AG20443 (cell line): ENCODE measurements around the gene MGAT3.
A peak's percentile ranks its signal among the peaks of the same experiment; 100 is the strongest.

Experiments used
- DNase-seq: peaks from one replicate; pipeline ENCODE4 v3.0.0; 2012; ENCODE audit warnings: low spot score, mixed read lengths

Gene MGAT3

DNA sequence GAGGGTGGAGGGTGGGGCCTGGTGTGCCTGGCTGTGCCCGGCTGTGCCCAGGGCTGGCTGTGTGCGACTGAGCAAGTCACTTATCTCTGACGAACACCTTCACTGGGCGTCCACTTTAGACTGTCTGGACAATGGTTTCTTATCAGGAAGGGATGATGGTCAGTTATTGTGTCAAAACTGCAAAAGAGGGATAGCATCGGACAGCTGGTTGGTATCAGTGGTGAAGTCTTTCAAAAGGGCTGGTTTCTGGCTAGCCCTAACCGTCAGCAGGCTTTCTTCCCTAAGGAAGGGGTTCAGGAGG is 4.1 kb upstream of the MGAT3 start:
- no peak for DNase-seq

DNA sequence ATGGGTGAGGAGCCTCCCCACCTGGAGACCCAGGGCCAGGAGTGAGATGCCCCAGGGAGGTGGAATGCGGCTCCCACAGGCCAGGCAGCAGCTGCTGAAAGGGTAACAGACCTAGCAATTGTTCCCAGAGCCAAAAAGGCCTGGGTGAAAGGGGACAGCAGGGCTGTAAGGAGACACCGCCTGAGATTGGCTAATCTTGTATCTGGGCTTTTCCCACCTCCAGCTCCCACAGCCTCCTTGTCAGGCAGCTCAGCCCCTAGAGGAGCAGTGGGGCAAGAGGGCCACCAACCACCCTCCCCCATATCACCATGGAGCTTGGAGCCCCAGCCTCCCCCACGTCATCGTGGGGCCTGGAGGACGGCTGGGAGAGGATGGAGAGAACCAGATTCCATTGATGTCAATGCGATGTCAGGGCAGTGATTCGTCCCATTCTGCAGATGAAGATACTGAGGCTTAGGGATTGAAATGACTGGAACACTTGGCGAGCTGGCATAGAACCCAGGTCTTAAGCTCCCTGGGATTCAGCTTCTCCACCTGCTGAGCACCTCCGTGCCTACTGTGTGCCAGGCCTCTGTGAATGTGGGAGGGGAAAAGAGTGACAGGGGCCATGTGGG is 2.9 kb upstream of the MGAT3 start:
- no peak for DNase-seq

DNA sequence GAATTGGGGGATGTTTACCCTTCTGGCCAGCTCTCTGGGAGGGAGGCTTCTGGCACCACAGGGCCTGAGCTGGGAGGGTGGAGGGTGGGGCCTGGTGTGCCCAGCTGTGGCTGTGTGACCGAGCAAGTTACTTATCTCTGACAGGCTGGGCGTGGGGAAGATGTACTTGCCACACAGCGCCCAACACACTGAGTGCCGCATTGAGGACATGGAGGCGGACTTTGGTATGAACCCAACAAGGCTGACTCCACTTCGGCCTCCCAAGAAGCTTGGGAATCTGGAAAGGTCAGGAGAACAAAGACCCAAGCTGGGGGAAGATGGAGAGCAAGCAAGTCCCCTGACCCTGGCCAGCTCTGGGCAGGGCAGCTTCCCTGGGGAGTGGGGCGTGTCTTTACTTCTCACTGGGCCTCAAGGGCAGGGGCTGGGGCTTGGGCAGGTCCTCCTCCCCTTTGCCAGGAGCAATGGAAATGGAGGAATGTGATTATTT is 2.4 kb upstream of the MGAT3 start:
- no peak for DNase-seq

DNA sequence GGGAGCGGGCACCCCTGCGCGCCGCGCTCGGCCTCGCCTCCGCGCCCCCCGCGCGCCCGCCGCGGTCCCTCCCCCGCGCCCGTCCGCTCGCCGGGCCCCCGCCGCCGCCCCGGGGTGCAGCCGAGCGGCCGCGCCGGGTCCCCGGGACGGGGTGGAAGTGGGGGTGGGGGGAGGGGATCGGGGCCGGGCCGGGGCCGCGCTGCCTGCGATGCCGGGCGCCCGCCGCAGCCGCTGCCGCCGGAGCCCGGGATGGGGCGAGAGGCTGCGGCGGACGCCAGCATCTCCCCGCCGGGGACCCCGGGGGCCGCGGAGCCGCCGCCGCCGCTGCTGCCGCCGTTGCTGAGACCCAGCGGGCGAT is 365 bp downstream of the MGAT3 start:
- DNase-seq: peak; percentile 47

DNA sequence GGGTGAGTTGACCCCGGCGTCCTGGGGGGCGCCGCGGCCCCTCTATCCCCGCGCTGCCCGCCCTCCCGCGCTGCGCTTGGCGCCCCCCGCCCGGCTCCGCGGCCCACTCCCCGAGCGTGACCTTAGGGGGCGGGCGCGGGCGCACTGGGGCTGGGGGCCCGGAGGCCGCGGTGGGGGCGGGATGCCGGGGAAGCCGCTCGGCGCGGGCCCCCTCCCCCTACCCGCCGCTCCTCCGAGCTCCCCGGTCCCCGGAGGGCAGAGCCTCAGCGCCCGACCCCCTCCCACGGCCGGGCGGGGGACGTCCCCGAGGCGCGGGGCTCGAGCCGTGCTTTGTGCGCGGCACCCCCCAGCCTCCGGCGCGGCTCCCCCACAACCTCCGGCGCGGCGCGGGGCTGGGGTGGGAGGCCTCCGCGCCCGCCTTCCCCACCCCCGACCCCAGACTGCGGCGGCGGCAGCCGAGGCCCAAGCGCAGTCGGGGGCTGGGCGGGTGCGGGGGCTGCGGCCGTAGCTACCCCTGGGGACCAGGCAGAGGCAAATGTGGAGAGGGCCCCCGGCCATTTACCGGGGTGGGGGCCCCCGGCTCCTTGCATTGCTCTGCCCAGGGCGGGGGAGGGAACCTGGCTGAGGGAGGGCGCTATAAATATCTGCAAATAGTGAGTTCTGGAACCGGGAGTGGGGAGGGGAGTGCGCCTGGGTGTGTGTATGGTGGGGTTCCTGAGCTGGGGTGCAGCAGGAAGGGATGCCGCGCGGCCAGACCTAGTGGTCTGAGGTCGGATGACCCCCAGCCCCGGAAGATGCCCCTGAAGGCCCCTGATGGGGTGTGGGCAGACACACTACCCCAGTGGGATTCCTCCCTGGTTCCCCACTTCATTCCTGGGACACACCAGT is 988 bp downstream of the MGAT3 start:
- DNase-seq: no peak

DNA sequence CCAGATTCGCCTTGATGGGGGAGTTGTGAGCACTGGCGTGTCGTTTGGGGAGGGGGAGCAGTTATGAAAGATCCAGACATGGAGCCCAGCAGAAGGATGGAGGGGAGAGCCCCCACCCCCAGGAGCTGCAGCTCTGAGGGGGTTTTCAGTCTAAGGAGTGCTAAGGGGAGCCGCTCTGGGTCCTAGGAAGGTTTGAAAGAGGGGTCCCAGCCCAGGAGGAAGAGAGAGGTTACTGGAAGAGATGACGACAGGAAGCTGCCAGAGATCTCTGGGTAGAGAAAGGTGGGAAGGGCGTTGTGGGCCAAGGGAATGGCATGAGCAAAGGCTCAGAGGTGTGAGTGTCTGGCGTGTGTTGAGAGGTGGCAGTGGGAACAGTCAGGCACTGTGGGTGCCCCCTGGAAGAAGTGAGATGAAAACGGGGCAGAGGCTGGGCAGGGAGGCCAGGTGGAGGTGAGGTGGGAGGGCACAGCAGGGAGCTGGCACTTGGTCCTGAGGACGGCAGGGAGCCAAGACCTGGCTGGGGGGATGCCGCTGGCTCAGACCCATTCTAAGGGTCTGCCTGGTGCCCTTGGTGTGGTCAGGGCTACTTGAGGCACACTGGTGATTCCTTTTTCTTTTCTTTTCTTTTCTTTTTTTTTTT is 1.8 kb downstream of the MGAT3 start:
- no peak for DNase-seq

DNA sequence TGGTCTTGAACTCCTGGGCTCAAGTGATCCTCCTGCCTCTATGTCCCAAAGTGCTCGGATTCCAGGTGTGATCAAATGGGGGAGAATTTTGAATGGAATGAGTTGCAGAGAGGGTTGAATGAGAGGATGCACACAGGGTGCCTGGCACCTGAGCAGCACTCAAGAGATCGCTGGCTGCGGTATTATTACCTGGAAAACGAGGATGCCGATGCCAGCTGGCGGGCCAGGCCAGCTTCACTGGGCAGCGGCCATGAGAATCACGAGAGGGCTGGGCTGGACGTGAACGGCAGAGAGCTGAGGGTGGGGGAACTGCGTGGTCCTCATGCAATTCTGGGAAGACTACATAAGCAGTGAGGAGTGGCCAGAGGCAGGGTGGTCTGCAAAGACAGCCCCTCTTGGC is 2.9 kb downstream of the MGAT3 start:
- no peak for DNase-seq

DNA sequence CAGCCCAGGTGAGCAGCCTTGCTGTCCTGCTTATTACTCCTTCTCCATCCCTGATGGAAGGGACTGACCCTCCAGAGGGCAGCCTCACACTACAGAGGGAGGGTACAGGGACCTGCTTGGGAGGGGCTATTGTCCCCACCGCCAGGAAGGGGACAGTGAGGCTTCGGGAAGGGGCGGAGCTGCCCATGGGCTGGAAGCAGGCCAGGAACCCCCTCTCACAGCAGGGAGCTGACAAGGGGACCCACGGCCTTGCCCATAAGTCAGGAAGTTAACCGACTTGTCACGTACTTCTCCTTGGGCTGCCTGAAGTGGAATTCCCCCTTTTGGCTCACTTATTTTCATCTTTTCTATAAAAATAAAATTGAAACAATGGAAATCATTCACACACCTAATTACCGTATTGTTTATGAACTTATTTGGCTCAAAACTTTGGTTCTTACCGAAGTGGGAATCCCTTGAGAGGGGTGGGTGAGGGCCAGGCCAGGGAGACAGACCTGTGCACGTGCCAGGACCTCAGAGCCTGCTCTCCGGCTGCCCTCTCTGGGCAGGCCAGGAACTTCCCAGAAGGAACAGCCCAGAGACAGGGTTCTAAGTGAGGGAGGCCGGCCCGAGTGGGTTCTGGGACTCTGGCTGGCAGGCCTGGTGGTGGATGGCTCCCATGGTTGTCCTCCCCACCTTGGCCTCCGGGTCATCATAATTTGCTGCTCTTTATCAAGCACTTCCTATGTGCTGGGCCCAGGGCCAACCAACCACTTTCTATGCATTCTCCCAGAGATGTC is 5.8 kb downstream of the MGAT3 start:
- DNase-seq: no peak

DNA sequence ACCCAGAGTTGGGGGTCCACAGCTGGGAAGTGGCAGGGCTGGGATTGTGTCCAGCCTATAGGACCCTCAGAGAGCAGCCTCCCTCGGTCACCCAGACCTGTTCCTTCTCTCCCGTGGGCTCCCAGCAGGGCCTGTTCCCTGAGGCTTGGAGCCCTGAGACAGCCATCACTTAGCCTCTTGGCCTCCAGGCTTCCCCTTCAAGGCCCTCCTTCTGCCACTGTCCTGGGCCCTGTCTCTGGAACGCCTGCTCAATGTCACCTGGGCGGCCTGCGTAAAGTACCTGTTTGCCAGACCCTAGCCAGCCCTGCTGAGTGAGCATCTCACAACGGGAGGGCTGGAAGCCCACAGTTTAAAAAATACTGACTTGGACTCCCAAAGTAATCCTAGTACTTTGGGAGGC is 6.5 kb downstream of the MGAT3 start:
- no peak for DNase-seq

DNA sequence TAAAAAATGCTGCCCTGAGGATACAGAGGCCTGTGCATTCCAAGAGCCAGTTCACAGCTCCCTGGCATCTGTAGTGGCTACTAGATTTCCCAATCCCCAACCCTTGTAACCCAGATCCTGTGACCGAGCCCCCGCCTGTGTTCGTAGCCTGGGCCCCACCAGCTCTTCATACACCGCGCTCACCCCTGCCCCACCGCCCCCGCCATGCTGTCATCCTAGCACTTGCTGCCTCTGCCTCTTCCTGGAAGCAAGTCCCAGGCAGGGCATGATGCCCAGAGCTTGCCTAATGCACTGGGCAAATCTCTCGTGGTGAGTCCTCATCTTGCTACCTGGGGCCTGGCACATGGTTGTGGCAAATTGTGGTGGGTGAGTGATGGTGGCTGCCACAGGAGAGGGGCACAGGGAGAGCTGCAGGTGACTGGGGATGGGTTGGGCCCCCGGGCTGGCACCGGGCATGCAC is 7.1 kb downstream of the MGAT3 start:
- peak; percentile 45 for DNase-seq

DNA sequence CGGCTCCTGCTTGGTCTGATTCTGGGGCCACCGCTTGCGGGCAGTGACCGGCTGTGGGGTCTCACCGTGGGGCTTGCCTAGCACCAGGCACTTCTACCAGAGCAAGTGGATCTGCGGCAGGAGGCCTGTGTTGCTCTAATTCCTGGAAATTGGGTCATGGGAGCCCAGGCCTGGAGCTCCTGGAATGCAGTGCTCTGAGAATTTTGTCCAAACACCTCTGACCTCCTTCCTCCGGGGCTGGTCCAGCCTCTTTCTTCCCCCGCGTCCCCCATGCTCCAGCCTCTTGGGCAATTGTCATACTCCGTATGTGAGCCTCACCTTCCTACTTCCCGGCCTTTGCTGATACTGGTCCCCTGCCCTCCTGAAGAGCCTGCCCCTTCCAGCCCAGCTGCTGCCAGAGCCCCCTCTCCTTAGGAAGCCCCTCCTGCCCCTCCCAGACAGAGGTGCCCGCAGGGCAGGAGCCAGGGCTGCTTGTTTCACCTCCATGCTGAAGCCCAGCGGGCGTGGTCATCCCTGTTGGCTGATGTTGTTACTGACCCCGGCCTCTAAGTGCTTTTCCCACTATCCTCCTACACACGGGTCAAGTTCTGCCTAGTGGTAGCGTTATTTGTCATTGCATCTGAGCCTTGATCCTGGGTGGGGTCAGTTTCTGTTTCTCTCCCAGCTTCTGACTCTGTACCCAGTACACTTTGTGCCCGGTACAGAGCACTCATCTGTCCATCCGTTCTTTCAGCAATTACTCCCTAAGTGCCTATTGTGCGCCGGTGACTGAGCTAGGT is 9.6 kb downstream of the MGAT3 start:
- DNase-seq: no peak

DNA sequence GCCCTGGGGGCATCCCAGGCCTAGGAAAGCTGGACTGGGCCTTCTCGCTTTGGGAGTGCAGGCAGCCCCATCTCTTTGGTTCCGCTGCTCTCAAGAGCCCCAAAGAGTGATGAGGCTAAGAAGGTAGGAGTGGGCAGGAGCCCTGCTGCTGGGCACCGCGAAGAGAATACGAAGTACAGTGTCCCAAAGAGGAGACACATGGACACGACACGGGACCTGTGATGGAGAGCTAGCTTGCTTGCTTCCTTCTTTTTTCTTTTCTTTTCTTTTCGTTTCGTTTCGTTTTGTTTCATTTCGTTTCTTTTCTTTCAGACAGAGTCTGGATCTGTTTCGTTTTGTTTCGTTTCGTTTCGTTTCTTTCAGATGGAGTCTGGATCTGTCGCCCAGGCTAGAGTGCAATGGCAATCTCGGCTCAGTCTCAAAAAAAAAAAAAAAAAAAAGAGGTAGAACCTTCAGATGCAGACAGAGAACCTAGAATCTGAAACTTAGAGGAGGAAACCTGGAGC is 10.6 kb downstream of the MGAT3 start:
- no peak for DNase-seq

DNA sequence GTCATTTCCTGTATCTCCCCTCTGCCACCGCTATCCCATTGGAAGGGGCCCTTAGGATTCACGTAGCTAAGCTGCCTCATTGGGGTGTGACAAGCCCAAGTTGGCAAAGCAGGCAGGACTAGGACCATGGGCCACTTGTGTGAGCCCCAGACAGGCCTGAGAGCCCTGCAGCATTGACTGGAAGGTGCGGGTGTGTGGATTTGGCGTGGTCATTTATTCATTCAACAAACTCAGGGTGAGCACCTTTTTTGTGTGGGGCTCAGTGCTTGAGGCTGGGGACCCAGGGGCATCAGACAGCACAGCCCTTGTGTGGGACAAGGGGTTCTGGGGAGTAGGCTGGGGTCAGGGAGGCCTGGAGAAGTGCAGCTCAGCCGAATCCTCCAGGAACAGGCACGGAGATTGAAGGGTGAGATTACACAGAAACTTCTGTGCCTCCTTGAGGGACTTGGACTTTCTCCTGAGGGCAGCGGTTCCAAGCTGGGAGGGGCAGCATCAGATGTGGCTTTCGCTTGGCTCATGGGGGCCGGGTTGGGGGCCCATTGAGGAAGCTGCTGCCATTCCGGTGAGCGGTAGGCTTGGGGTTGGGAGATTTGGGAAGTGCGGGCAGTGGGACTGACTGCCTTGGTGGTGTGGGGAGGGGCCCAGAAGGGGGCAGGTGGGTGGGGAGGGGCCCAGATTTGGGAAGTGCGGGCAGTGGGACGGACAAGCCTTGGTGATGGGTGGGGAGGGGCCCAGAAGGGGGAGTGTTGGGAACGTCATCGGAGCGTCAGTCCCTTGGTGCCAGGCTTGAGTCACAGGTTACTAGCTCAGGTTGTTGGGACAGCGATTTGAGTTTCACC is 11.9 kb downstream of the MGAT3 start:
- no peak for DNase-seq

DNA sequence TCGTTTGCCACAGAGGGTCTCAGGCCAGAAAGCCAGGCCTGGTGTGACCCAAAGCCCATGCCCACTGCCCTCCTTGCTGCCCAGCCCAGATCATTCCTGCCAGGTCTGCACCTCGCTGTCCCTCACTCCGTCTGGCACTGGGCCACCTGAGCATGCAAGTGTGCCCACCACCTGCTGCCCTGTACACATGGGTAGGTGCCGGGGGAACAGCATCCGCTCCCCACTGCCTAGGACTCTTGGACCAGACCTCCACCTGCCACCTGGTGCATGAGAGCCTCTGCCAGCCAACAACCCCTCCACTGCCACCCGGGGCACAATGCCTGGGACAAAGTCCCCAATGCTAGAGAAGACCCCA is 12.5 kb downstream of the MGAT3 start:
- DNase-seq: no peak

DNA sequence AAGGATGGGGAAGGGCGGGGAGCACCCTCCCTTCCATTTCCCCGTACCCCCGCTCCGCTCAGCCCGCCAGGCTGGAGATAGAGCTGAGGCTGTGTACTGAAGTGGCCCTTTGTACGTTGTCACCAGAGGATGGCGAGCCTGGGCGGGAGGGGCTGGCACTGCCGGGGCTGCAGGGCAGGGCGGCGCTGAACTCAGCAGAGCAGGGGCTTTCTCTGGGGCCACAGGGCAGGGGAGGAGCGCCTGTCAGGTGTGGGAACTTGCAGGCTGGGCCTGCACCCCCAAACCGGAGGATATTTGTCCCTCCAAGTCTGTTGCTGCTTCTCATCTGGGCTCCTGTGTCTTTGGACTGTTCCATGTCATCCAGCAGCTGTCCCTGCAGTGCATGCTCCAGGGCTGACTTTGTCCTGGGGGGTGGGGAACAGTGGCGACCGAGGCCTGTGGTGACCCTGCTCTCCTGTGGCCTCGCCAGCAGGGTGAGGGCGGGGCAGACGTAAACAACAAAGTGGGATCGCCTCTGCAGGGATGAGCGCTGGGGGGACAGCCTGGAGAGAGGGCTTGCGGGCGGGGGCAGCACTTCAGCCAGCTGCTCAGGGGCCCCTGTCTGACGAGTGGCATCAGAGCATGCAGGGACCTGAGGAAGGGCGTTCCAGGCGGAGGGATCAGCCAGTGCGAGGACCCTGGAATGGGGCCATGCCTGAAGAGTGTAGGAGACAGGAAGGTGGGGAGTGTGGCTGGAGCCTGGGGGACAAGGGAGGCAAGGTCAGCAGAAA is 13.1 kb downstream of the MGAT3 start:
- no peak for DNase-seq

DNA sequence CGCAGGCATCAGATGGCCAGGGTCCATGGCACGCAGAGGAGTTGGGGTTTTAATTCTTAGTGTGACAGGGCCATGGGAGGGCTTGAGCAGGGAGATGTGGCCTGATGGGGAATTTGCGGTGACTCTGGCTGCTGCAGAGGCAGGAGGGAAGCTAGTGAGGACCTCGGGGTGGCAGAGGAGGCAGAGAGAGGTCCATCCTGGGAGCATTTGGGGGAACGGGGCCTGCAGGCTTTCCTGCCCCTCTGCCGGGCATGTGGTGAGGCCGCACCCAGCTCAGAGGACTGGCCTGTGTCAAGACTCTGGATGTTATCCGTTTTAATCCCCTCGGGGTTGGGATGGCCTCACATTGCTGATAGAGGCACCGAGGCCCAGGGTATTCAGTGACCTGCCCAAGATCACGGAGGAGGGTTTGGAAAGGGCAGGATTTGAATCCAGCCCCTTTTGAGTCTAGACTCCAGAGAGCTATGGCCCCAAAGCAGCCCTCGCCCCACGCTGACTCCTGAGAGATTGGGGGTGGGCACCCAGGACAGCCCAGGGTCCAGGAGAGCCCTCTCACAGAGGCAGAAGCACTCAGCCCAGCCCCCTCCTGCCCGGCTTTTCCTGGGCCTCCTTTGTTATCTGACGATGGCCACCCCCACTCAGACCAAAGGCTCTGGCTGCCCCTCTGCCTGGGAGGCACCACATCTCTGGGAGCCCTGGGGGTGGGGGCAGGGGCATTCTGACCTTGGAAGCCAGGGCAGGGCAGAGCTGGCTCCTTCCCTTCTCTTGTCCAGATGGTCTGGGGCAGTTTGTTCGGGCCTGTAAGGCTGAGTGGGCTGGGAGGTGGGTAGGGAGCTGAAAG is 13.9 kb downstream of the MGAT3 start:
- DNase-seq: no peak

DNA sequence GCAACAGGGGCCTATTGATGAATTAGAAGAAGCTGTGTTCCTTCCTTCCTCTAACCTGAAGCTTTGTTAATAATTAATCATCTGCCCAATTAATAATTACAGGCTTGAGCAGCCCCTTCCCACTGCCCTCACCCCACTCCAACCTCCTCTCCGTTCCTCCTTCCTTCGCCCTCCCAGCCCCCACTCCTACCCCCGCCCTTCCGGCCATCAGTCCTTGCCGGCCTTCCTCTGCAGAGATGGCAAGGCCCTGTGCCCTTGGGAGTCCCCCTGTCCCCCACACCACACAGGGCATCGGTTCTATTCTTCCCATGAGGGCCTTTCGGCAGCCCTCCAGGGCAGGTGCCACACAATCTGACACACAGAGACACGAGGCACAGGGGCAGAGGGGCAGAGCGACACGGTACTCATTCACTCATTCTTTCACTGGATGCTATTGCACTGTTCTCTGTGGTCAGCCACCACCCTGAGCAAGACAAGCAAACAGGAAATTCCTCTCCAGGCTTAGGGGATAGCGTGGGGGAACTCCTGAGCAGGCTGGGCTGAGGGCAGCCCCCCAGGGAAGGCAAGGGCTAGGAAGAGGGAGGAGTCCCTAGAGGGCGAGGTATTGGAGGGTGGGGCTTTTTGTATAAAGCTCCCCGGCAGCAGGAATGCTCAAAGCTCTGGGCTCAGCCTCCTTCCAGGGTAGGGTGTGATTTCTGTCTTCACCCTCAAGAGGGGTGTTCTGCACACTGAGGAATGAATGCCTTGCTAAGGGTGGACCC is 14.7 kb downstream of the MGAT3 start:
- peak; percentile 70 for DNase-seq
